Measurements from ENCODE around the gene RASA3.

DNA sequence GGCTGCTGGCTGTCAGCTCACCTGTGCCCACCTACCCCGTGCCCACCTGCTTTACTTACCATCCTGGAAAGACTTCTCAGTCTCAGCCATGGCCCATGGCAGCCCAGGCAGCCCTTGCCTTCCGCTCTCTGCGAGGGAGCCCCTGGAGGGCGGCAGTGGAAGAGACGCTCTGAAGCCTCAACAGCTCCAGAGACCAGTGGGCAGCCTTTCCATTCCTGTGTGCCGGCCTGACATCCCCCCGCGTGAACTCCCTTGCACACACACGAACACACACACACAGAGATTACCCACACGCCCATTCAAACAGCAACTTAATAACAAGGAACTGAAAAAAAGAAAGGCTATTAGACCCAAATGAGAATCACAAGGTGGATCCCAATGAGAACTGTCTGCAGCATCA, 14.2 kb upstream of the RASA3 start:
- TF ChIP-seq GATA3 (IDR thresholded peaks at IDR 0.05; ENCODE audit: low read depth, low read length) (no peak), GATA2 (IDR thresholded peaks at IDR 0.05; ENCODE audit: low read depth, low read length) (no peak)
